CD8-positive, alpha-beta memory T cell (primary cell): ENCODE data around the gene OGFR. TPM values are rescaled to one million over a fixed set of nuclear protein-coding genes. Genes with fewer than 3 reads are reported as not detected.

Experiments used
- CTCF ChIA-PET: fragments of 350-600 bp; sonication (Branson Sonifier 250); formaldehyde crosslinking; loops from one replicate; lab custom pipeline; 2021; ENCODE audit warnings: antibody characterized with exemption; lab: Charles Lee
- POLR2A ChIA-PET: fragments of 350-600 bp; sonication (Branson Sonifier 250); formaldehyde crosslinking; loops from one replicate; lab custom pipeline; 2021; ENCODE audit warnings: antibody characterized with exemption; lab: Charles Lee
- DNase-seq, 5 donors: peaks; one replicate each; pipeline versions ENCODE4 v3.0.0 to v3.0.0-alpha.2; 2020 to 2022; ENCODE audit warnings: mixed read lengths in 1 of 5
- H3K27ac ChIP-seq: one replicate; pipeline ENCODE4 v1.7.0; 2013; ENCODE audit warnings: low read depth, mild to moderate bottlenecking, low read length, moderate library complexity
- H3K27me3 ChIP-seq: 2 replicates; pipeline ENCODE4 v1.7.0; 2013; ENCODE audit warnings: low read length, mild to moderate bottlenecking; ENCODE audit not compliant: insufficient read depth, poor library complexity, severe bottlenecking
- H3K36me3 ChIP-seq: 2 replicates; pipeline ENCODE4 v1.7.0; 2013; ENCODE audit warnings: mild to moderate bottlenecking, low read length, moderate library complexity; ENCODE audit not compliant: insufficient read depth
- H3K4me1 ChIP-seq: 2 replicates; pipeline ENCODE4 v1.7.0; 2013; ENCODE audit warnings: mild to moderate bottlenecking, low read length, moderate library complexity; ENCODE audit not compliant: insufficient read depth
- H3K4me3 ChIP-seq: 2 replicates; pipeline ENCODE4 v1.7.0; 2013; ENCODE audit warnings: mild to moderate bottlenecking, low read length
- H3K9me3 ChIP-seq: 2 replicates; pipeline ENCODE4 v1.7.0; 2013; ENCODE audit warnings: mild to moderate bottlenecking, low read length
- H3K27ac Mint-ChIP-seq, 8 donors: one replicate each; pipeline ENCODE4 v1.8.0; 2020 to 2021; ENCODE audit warnings: mixed read lengths in 8 of 8, mild to moderate bottlenecking in 6 of 8, inconsistent platforms in 3 of 8, moderate library complexity in 3 of 8
- H3K27me3 Mint-ChIP-seq, 2 donors: one replicate each; pipeline ENCODE4 v1.8.0; 2020 to 2021; ENCODE audit warnings: mixed read lengths in 2 of 2, mild to moderate bottlenecking in 1 of 2, moderate library complexity in 1 of 2
- H3K36me3 Mint-ChIP-seq, 3 donors: one replicate each; pipeline ENCODE4 v1.8.0; 2020 to 2021; ENCODE audit warnings: mixed read lengths in 3 of 3, inconsistent platforms in 1 of 3, mild to moderate bottlenecking in 1 of 3
- H3K4me1 Mint-ChIP-seq, 3 donors: one replicate each; pipeline ENCODE4 v1.8.0; 2020 to 2021; ENCODE audit warnings: mixed read lengths in 3 of 3, inconsistent platforms in 1 of 3, mild to moderate bottlenecking in 1 of 3
- H3K4me3 Mint-ChIP-seq, 7 donors: one replicate each; pipeline ENCODE4 v1.8.0; 2020 to 2021; ENCODE audit warnings: mixed read lengths in 7 of 7, mild to moderate bottlenecking in 6 of 7, moderate library complexity in 4 of 7, inconsistent platforms in 2 of 7
- H3K9me3 Mint-ChIP-seq, 5 donors: one replicate each; pipeline ENCODE4 v1.8.0; 2020 to 2022; ENCODE audit warnings: mixed read lengths in 5 of 5, mild to moderate bottlenecking in 3 of 5, moderate library complexity in 2 of 5, inconsistent platforms in 1 of 5
- polyA plus RNA-seq: library from polyadenylated mRNA; unstranded; fragments of 300-500 nt; fragmentation: Illumina TruSeq; gene quantifications from one replicate; pipeline ENCODE4 v1.2.3, GENCODE V29; 2021
- total RNA-seq, 2 experiments: library from RNA; stranded (reverse); gene quantifications; one replicate each; pipeline ENCODE4 v1.2.3, GENCODE V29; 2021

Gene OGFR
- total and polyA plus RNA-seq, 3 experiments from 2014 or later: 45.7 to 64.2 (median 47.9) TPM

GRCh38 chr20:62835931-62836861 is 31.6 kb downstream of the OGFR start:
- Mint-ChIP-seq H3K4me1 (peaks cover 0 to 10% (median 1%) of the 10 kb centered on the region in 3 donors), H3K36me3 (no peaks in the 10 kb centered on the region), H3K27me3 (peaks cover 1 to 5% of the 10 kb centered on the region in 2 donors), H3K4me3 (no peak overlapping the region), H3K9me3 (no peaks in the 10 kb centered on the region), H3K27ac (no peak overlapping the region)
- no peaks in the 10 kb centered on the region for H3K27me3 ChIP-seq
- ChIA-PET CTCF (no interaction called here), POLR2A (no interaction called here)
- DNase-seq: peak in 1 of 5 donors; percentile 33
- no peaks in the 10 kb centered on the region for H3K4me1 ChIP-seq
- no peaks in the 10 kb centered on the region for H3K36me3 ChIP-seq
- H3K9me3 ChIP-seq: no peaks in the 10 kb centered on the region
- H3K27ac ChIP-seq: no peak overlapping the region
- no peak overlapping the region for H3K4me3 ChIP-seq

DNA sequence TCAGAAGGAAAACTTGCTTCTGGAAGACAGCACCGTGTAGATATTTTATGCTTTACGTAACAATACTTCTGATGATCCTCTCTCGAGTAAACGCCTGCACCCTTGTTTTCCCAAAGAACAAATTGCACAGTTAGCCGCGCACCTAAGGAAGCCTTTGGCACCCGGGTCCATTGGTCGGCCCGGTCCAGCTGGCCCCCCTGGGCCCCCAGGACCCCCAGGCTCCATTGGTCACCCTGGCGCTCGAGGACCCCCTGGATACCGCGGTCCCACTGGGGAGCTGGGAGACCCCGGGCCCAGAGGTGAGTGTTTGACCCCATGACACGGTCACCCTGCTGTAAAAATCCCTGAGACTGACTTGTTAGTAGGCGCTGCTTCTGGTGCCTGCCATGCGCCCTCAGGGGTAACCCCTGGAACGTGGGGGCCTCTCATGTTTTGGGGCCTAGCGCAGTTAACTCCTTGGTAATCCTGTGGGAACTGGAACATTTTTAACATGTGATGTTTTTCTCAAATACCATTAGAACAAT is 32.4 kb downstream of the OGFR start:
- Mint-ChIP-seq H3K36me3 (no peaks in the 10 kb centered on the region), H3K27me3 (peaks cover 1 to 5% of the 10 kb centered on the region in 2 donors), H3K27ac (no peak overlapping the region), H3K9me3 (no peaks in the 10 kb centered on the region), H3K4me3 (no peak overlapping the region), H3K4me1 (peaks cover 0 to 10% (median 1%) of the 10 kb centered on the region in 3 donors)
- Histone ChIP-seq H3K27me3 (no peaks in the 10 kb centered on the region), H3K36me3 (no peaks in the 10 kb centered on the region), H3K27ac (no peak overlapping the region), H3K9me3 (no peaks in the 10 kb centered on the region), H3K4me1 (no peaks in the 10 kb centered on the region), H3K4me3 (no peak overlapping the region)
- ChIA-PET POLR2A (no interaction called here), CTCF (no interaction called here)
- DNase-seq: no peak

GRCh38 chr20:62837790-62838127 is 33.1 kb downstream of the OGFR start:
- Histone ChIP-seq H3K9me3 (no peaks in the 10 kb centered on the region), H3K36me3 (no peaks in the 10 kb centered on the region), H3K4me1 (no peaks in the 10 kb centered on the region), H3K27me3 (no peaks in the 10 kb centered on the region), H3K27ac (no peak overlapping the region), H3K4me3 (no peak overlapping the region)
- Mint-ChIP-seq H3K27ac (no peak overlapping the region), H3K4me3 (no peak overlapping the region), H3K4me1 (peaks cover 0 to 3% (median 0%) of the 10 kb centered on the region in 3 donors), H3K9me3 (no peaks in the 10 kb centered on the region), H3K36me3 (no peaks in the 10 kb centered on the region), H3K27me3 (peaks cover 1 to 5% of the 10 kb centered on the region in 2 donors)
- DNase-seq: no peak
- ChIA-PET POLR2A (interaction anchor here (0.6 kb wide), 1 partner anchor 29 kb away, joined by 12 read pairs; no protein-coding TSS in a partner anchor), CTCF (no interaction called here)

DNA sequence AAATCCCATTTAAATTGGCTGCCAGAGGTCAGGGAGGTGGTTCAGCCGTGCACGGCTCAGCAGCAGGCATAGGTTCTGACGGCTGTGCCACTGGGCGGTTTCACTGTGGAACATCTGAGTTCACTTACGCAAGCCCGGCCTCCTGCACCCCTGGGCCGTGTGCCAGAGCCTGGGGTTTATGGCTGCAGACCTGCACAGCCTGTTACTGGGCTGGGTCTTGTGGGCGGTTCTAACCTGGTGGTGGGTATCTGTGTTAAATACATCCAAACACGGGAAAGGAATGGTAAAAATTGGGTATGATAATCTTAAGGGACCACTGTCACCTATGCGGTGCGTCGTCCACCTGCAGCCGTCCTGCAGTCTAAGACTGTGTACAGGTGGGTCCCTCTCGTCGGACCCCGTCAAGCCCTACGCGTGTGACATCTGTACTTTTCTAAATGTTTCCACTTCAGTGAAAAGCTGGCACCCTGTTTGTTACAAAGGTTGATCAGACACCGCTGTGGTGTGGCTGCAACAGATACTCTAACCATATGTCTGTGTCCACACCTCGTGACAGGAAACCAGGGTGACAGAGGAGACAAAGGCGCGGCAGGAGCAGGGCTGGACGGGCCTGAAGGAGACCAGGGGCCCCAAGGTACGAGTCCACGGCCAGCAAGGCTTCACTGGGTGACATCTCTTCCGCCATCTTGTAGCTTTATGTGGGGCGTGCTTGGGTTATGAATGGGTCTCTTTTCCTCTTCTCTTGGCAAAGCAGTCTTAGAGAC is 33.7 kb downstream of the OGFR start:
- CTCF ChIA-PET: no interaction called here
- Mint-ChIP-seq H3K4me1 (no peaks in the 10 kb centered on the region), H3K4me3 (no peak overlapping the region), H3K36me3 (no peaks in the 10 kb centered on the region), H3K27me3 (peaks cover 1 to 5% of the 10 kb centered on the region in 2 donors), H3K9me3 (no peaks in the 10 kb centered on the region), H3K27ac (peak overlapping the region in 1 of 8 donors; percentile 26)
- Histone ChIP-seq H3K27ac (no peak overlapping the region), H3K27me3 (no peaks in the 10 kb centered on the region), H3K4me3 (no peak overlapping the region), H3K4me1 (no peaks in the 10 kb centered on the region), H3K36me3 (no peaks in the 10 kb centered on the region), H3K9me3 (no peaks in the 10 kb centered on the region)
- POLR2A ChIA-PET: interaction anchor here (0.6 kb wide), 1 partner anchor 30 kb away, joined by 12 read pairs; no protein-coding TSS in a partner anchor
- no peak for DNase-seq

DNA sequence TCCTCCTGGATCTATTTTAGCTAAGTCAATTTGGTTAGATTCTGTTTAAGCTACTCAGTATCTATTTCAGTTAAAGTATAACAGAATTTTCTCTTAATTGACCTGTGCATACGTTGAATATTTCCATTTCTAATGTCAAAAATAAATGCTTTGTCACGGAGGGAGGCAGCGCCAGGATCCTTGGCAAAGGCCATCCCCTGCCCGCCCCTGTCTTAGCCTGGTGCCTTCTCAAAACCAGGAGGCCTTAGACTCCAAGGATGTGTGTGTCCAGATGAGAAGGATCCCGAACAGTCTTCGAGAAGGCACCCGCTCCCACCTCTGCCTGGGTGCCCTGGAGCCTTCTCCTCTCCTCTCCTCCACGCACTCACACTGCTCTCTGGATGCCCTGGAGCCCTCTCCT is 34.6 kb downstream of the OGFR start:
- H3K9me3 Mint-ChIP-seq: no peaks in the 10 kb centered on the region
- Histone ChIP-seq H3K4me1 (no peaks in the 10 kb centered on the region), H3K4me3 (no peak overlapping the region), H3K27me3 (no peaks in the 10 kb centered on the region), H3K9me3 (no peaks in the 10 kb centered on the region), H3K36me3 (no peaks in the 10 kb centered on the region), H3K27ac (no peak overlapping the region)
- H3K27ac Mint-ChIP-seq: no peak overlapping the region
- H3K4me3 Mint-ChIP-seq: no peak overlapping the region
- ChIA-PET CTCF (no interaction called here), POLR2A (no interaction called here)
- peaks cover 0 to 1% (median 0%) of the 10 kb centered on the region in 3 donors for H3K36me3 Mint-ChIP-seq
- H3K27me3 Mint-ChIP-seq: peaks cover 1 to 5% of the 10 kb centered on the region in 2 donors
- H3K4me1 Mint-ChIP-seq: no peaks in the 10 kb centered on the region
- no peak for DNase-seq

DNA sequence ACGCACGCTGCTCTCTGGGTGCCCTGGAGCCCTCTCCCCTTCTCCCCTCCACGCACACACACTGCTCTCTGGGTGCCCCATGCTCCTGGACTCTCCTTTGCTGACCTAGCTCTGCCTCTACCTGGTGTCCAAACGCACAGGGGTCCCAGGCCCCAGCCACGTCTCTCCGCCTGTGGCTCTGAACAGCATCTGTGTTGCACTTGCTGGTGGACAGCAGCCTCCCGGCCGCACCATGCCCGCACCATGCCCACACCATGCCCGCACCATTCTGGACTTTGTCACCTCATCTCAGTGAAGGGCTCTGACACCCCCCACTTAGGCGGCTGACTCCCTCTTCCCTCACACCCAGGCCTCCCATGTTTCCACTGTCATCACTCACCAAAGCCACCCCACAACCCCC is 35.2 kb downstream of the OGFR start:
- Mint-ChIP-seq H3K27me3 (peaks cover 1 to 5% of the 10 kb centered on the region in 2 donors), H3K27ac (peak overlapping the region in 3 of 8 donors; percentile 27 to 74 (median 48)), H3K4me3 (no peak overlapping the region), H3K4me1 (no peaks in the 10 kb centered on the region), H3K9me3 (no peaks in the 10 kb centered on the region), H3K36me3 (peaks cover 0 to 1% (median 0%) of the 10 kb centered on the region in 3 donors)
- Histone ChIP-seq H3K4me1 (no peaks in the 10 kb centered on the region), H3K27me3 (no peaks in the 10 kb centered on the region), H3K4me3 (no peak overlapping the region), H3K36me3 (no peaks in the 10 kb centered on the region), H3K9me3 (no peaks in the 10 kb centered on the region), H3K27ac (no peak overlapping the region)
- ChIA-PET CTCF (no interaction called here), POLR2A (no interaction called here)
- DNase-seq: no peak

DNA sequence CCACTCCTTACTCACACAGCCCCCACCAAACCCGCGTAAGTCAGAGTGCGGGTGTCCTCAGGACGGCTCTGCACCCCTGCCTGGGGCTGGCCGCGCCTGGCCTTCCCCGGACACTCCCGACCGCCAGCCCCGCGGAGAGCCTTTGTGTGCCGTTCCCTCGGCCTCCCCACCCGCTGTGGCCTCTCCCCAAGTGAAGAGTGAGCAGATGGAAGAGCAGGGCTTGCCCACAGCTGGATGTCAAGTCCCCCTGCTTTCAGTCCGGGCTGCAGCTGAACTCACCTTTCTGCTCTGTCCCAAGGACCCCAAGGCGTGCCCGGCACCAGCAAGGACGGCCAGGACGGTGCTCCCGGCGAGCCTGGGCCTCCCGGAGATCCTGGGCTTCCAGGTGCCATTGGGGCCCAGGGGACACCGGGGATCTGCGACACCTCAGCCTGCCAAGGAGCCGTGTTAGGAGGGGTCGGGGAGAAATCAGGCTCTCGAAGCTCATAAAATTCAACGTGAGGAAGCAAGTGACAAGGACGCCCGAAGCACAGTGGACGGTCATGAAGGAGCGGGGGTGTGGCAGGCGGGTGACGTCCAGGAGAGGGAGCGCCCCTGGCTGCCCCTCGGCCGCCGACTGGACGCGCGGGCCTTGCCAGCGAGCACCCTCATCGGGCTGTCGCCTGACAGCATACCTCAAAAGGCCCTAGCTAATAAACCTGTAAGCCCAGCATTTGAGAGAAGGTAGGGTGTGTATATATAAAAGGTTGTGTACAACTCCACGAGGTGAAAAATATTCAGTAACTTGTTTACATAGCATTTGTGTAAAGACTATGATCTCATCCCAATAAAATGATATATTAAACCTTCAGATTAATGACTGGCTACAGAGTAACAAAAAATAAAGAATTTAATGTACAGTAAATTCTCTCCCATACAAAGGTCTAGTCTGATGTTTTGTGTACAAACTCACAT is 35.9 kb downstream of the OGFR start:
- Histone ChIP-seq H3K9me3 (no peaks in the 10 kb centered on the region), H3K4me3 (no peak overlapping the region), H3K36me3 (no peaks in the 10 kb centered on the region), H3K4me1 (no peaks in the 10 kb centered on the region), H3K27me3 (no peaks in the 10 kb centered on the region), H3K27ac (no peak overlapping the region)
- Mint-ChIP-seq H3K27me3 (peaks cover 1 to 2% of the 10 kb centered on the region in 2 donors), H3K36me3 (peaks cover 0 to 4% (median 0%) of the 10 kb centered on the region in 3 donors), H3K27ac (peak overlapping the region in 1 of 8 donors; percentile 74), H3K4me1 (no peaks in the 10 kb centered on the region), H3K9me3 (no peaks in the 10 kb centered on the region), H3K4me3 (no peak overlapping the region)
- CTCF ChIA-PET: no interaction called here
- DNase-seq: no peak
- POLR2A ChIA-PET: no interaction called here
